ENCODE results near the gene LPIN2.

LPIN2 gene

DNA sequence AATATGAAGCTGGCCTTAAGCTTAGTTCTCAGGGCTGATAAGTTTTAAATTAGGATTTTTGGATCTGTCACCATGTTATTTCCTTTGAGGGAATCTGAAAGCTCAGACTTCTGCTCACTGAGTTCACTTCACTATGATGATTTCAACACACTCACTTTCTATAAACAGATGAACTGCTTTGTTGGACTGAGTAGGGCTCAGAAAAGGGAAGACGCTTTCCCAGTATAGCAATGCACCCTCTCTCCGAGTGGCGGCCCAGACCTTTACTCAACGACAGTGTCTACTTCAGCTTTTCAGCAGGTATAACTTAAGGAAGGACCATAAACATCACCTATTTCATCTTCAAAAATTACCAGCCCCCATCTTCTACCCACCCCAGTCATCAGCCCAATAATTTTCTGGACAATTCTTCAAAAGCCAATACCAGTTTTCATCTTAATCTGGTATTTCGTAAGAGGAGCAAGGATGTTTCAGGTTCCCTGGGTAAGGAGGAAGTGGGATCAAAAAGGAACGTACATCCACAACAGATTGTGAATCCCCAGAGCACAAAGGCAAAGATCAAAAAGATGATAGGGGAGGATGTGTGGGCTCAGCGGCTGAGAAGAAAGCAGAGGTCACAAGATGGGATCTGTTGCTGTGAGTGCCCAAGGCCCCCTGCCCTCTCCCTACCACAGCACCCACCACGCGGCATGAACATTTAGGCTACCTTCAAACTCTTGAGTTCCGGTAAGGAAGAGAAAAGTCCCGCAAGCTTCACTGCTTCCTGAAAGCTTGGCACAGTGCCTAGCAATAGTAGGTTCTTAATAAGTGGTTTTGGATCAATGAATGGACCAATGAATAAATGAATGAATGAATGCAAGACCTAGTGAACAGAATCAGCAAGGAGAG is 41.9 kb downstream of the LPIN2 start:
- H3K9ac ChIP-seq (ENCODE audit: low read length) = no peak overlapping the region
- H2BK15ac ChIP-seq (ENCODE audit: low read depth, poor library complexity, severe bottlenecking) = peak overlapping the region; percentile 54
- H4K91ac ChIP-seq (ENCODE audit: low read length) = no peak overlapping the region
- no peak overlapping the region for H2AFZ ChIP-seq (ENCODE audit: low read depth, low read length)
- H3K27me3 ChIP-seq (ENCODE audit: control insufficient read depth in 1 of 2, insufficient read depth in 1 of 2, low read length in 2 of 2) = no peaks in the 10 kb centered on the region
- no peak overlapping the region for H3K14ac ChIP-seq (ENCODE audit: low read length in 2 of 2)
- no peak overlapping the region for H2BK5ac ChIP-seq (ENCODE audit: low read depth, low read length, poor library complexity, severe bottlenecking)
- peaks cover 25% of the 10 kb centered on the region for H3K79me1 ChIP-seq (replicated peaks; ENCODE audit: low read length, poor library complexity, severe bottlenecking)
- no peak overlapping the region for H3K23ac ChIP-seq (ENCODE audit: low read length in 2 of 2)
- H3K4me2 ChIP-seq (ENCODE audit: low read length, poor library complexity, severe bottlenecking) = no peak overlapping the region
- peaks cover 0 to 3% of the 10 kb centered on the region in 2 experiments for H3K36me3 ChIP-seq (ENCODE audit: control insufficient read depth in 1 of 2, insufficient read depth in 2 of 2, low read depth in 1 of 2, low read length in 2 of 2)
- no peak overlapping the region for H3K4ac ChIP-seq (ENCODE audit: low read depth in 1 of 2, low read length in 2 of 2)
- H2AK5ac ChIP-seq (ENCODE audit: low read length, severe bottlenecking) = no peak overlapping the region
- no peaks in the 10 kb centered on the region for H3K9me3 ChIP-seq (ENCODE audit: control insufficient read depth, low read length)
- peaks cover 13% of the 10 kb centered on the region for H3K4me1 ChIP-seq (ENCODE audit: control insufficient read depth, insufficient read depth, low read depth, low read length)
- WGBS = 89% methylated on average over 11 of the region's 11 CpGs
- H4K8ac ChIP-seq (ENCODE audit: low read length) = no peak overlapping the region
- H3K4me3 ChIP-seq (ENCODE audit: insufficient read depth in 1 of 2, low read depth in 1 of 2, low read length in 2 of 2) = no peak overlapping the region
- no peak overlapping the region for H2BK120ac ChIP-seq (ENCODE audit: low read depth, low read length)
- H3K27ac ChIP-seq (ENCODE audit: low read length, poor library complexity, severe bottlenecking) = no peak overlapping the region
- peak; percentile 69 for DNase-seq
- H2BK12ac ChIP-seq (ENCODE audit: low read length in 2 of 2) = no peak overlapping the region
- peak overlapping the region in 1 of 2 experiments; percentile 48 for H3K18ac ChIP-seq (ENCODE audit: low read depth in 1 of 2, low read length in 2 of 2)

DNA sequence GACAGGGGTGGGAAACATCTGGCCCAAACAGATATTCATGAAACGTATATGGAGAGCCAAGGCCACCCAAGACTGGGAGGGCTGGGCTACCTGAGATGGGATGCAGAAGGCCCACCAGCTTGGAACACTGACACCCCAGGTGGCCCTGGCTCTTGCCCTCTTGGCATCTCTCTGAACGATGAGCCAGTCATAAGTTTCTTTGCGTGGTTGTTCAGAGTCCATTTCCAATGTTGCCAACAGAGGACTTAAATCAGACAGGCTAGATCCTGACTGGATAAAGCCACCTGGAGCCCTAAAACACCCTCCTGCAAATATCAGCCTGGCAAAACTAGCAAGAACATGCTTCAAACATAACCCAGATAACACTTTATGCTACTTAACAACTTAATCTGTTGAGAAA is 42.6 kb downstream of the LPIN2 start:
- Histone ChIP-seq H3K4me3 (ENCODE audit: insufficient read depth in 1 of 2, low read depth in 1 of 2, low read length in 2 of 2) (no peak overlapping the region), H3K4ac (ENCODE audit: low read depth in 1 of 2, low read length in 2 of 2) (peak overlapping the region; percentile 13 to 66), H4K91ac (ENCODE audit: low read length) (no peak overlapping the region), H2AK5ac (ENCODE audit: low read length, severe bottlenecking) (no peak overlapping the region), H3K4me2 (ENCODE audit: low read length, poor library complexity, severe bottlenecking) (no peak overlapping the region), H2BK15ac (ENCODE audit: low read depth, poor library complexity, severe bottlenecking) (peak overlapping the region; percentile 57), H2BK5ac (ENCODE audit: low read depth, low read length, poor library complexity, severe bottlenecking) (no peak overlapping the region), H3K27me3 (ENCODE audit: control insufficient read depth in 1 of 2, insufficient read depth in 1 of 2, low read length in 2 of 2) (no peaks in the 10 kb centered on the region), H4K8ac (ENCODE audit: low read length) (peak overlapping the region; percentile 81), H3K79me1 (replicated peaks; ENCODE audit: low read length, poor library complexity, severe bottlenecking) (peaks cover 23% of the 10 kb centered on the region), H3K27ac (ENCODE audit: low read length, poor library complexity, severe bottlenecking) (no peak overlapping the region), H3K18ac (ENCODE audit: low read depth in 1 of 2, low read length in 2 of 2) (peak overlapping the region; percentile 44 to 66), H3K23ac (ENCODE audit: low read length in 2 of 2) (no peak overlapping the region), H3K4me1 (ENCODE audit: control insufficient read depth, insufficient read depth, low read depth, low read length) (peaks cover 15% of the 10 kb centered on the region), H3K36me3 (ENCODE audit: control insufficient read depth in 1 of 2, insufficient read depth in 2 of 2, low read depth in 1 of 2, low read length in 2 of 2) (peaks cover 0 to 3% of the 10 kb centered on the region in 2 experiments), H2BK120ac (ENCODE audit: low read depth, low read length) (peak overlapping the region; percentile 44), H3K9ac (ENCODE audit: low read length) (no peak overlapping the region), H3K14ac (ENCODE audit: low read length in 2 of 2) (no peak overlapping the region), H2BK12ac (ENCODE audit: low read length in 2 of 2) (peak overlapping the region; percentile 17 to 78), H2AFZ (ENCODE audit: low read depth, low read length) (no peak overlapping the region), H3K9me3 (ENCODE audit: control insufficient read depth, low read length) (no peaks in the 10 kb centered on the region)
- whole genome bisulfite sequencing = 87% methylated on average over 3 of the region's 3 CpGs
- no peak for DNase-seq

DNA sequence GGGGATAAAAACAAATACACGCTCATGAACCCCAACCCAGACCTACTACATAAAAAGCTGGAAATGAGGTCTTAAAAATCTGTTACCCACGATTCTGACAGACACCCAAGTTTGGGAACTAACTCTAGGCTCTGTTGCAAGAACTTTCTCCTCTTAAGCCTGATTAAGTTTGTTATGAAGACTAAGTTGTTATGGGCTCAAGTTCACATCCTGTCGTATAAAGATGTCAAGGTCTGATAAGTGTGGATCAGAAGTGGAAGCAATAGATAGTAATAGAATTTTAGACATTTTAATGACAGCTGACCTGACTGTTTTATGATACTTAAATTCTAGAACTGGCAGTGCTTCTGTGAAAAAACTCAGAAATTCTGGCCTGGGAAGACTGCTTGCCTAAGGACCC is 43.2 kb downstream of the LPIN2 start:
- H2BK5ac ChIP-seq (ENCODE audit: low read depth, low read length, poor library complexity, severe bottlenecking) = no peak overlapping the region
- no peak overlapping the region for H3K27ac ChIP-seq (ENCODE audit: low read length, poor library complexity, severe bottlenecking)
- H3K9me3 ChIP-seq (ENCODE audit: control insufficient read depth, low read length) = no peaks in the 10 kb centered on the region
- no peak overlapping the region for H2AK5ac ChIP-seq (ENCODE audit: low read length, severe bottlenecking)
- no peak overlapping the region for H3K14ac ChIP-seq (ENCODE audit: low read length in 2 of 2)
- no peaks in the 10 kb centered on the region for H3K27me3 ChIP-seq (ENCODE audit: control insufficient read depth in 1 of 2, insufficient read depth in 1 of 2, low read length in 2 of 2)
- H4K8ac ChIP-seq (ENCODE audit: low read length) = no peak overlapping the region
- no peak overlapping the region for H2AFZ ChIP-seq (ENCODE audit: low read depth, low read length)
- H3K4me1 ChIP-seq (ENCODE audit: control insufficient read depth, insufficient read depth, low read depth, low read length) = peaks cover 15% of the 10 kb centered on the region
- H2BK120ac ChIP-seq (ENCODE audit: low read depth, low read length) = no peak overlapping the region
- H3K36me3 ChIP-seq (ENCODE audit: control insufficient read depth in 1 of 2, insufficient read depth in 2 of 2, low read depth in 1 of 2, low read length in 2 of 2) = peaks cover 0 to 3% of the 10 kb centered on the region in 2 experiments
- H3K4me2 ChIP-seq (ENCODE audit: low read length, poor library complexity, severe bottlenecking) = no peak overlapping the region
- H3K79me1 ChIP-seq (replicated peaks; ENCODE audit: low read length, poor library complexity, severe bottlenecking) = peaks cover 22% of the 10 kb centered on the region
- no peak overlapping the region for H2BK12ac ChIP-seq (ENCODE audit: low read length in 2 of 2)
- no peak overlapping the region for H3K18ac ChIP-seq (ENCODE audit: low read depth in 1 of 2, low read length in 2 of 2)
- H3K4ac ChIP-seq (ENCODE audit: low read depth in 1 of 2, low read length in 2 of 2) = no peak overlapping the region
- no peak overlapping the region for H3K9ac ChIP-seq (ENCODE audit: low read length)
- no peak overlapping the region for H3K23ac ChIP-seq (ENCODE audit: low read length in 2 of 2)
- H2BK15ac ChIP-seq (ENCODE audit: low read depth, poor library complexity, severe bottlenecking) = no peak overlapping the region
- WGBS = 55% methylated on average over 3 of the region's 3 CpGs
- no peak for DNase-seq
- H4K91ac ChIP-seq (ENCODE audit: low read length) = no peak overlapping the region
- no peak overlapping the region for H3K4me3 ChIP-seq (ENCODE audit: insufficient read depth in 1 of 2, low read depth in 1 of 2, low read length in 2 of 2)

DNA sequence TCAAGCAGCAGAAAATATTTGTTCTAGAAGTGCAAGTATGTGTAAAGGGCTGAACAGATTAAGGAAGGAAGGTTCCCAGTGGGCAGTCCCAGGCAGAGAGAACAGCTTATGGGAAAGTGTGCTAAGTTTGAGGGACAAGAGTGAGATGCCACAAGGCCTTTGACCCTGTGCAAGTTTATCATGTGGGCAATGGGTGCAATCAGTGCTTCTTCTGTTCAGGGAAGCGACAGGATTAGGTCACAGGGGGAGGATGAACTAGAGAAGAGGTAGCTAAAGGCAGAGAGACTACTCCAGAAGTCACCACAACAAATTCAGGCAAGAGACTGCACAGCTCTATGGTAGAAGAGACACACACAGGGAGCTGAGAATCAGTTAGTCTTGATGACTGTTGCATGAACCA is 44.3 kb downstream of the LPIN2 start:
- Histone ChIP-seq H3K4me1 (ENCODE audit: control insufficient read depth, insufficient read depth, low read depth, low read length) (peaks cover 15% of the 10 kb centered on the region), H3K4ac (ENCODE audit: low read depth in 1 of 2, low read length in 2 of 2) (no peak overlapping the region), H2BK120ac (ENCODE audit: low read depth, low read length) (no peak overlapping the region), H3K27ac (ENCODE audit: low read length, poor library complexity, severe bottlenecking) (no peak overlapping the region), H4K8ac (ENCODE audit: low read length) (no peak overlapping the region), H3K4me2 (ENCODE audit: low read length, poor library complexity, severe bottlenecking) (no peak overlapping the region), H2AFZ (ENCODE audit: low read depth, low read length) (no peak overlapping the region), H2BK5ac (ENCODE audit: low read depth, low read length, poor library complexity, severe bottlenecking) (no peak overlapping the region), H3K36me3 (ENCODE audit: control insufficient read depth in 1 of 2, insufficient read depth in 2 of 2, low read depth in 1 of 2, low read length in 2 of 2) (peaks cover 0 to 3% of the 10 kb centered on the region in 2 experiments), H2BK15ac (ENCODE audit: low read depth, poor library complexity, severe bottlenecking) (no peak overlapping the region), H3K9me3 (ENCODE audit: control insufficient read depth, low read length) (no peaks in the 10 kb centered on the region), H3K9ac (ENCODE audit: low read length) (no peak overlapping the region), H3K14ac (ENCODE audit: low read length in 2 of 2) (no peak overlapping the region), H2AK5ac (ENCODE audit: low read length, severe bottlenecking) (no peak overlapping the region), H3K18ac (ENCODE audit: low read depth in 1 of 2, low read length in 2 of 2) (peak overlapping the region in 1 of 2 experiments; percentile 29), H2BK12ac (ENCODE audit: low read length in 2 of 2) (peak overlapping the region in 1 of 2 experiments; percentile 3), H3K23ac (ENCODE audit: low read length in 2 of 2) (no peak overlapping the region), H3K4me3 (ENCODE audit: insufficient read depth in 1 of 2, low read depth in 1 of 2, low read length in 2 of 2) (no peak overlapping the region), H4K91ac (ENCODE audit: low read length) (no peak overlapping the region), H3K27me3 (ENCODE audit: control insufficient read depth in 1 of 2, insufficient read depth in 1 of 2, low read length in 2 of 2) (no peaks in the 10 kb centered on the region), H3K79me1 (replicated peaks; ENCODE audit: low read length, poor library complexity, severe bottlenecking) (peaks cover 24% of the 10 kb centered on the region)
- DNase-seq = no peak
- 100% methylated on average over 1 of the region's 1 CpG for WGBS
